Spleen (tissue), 7 donors: Measurements from ENCODE around the gene NDUFB8.
"Not testable (repeated sequence)": the region's sequence is repeated elsewhere in the genome, so short reads cannot be mapped to it uniquely, and the experiment has no call there.

Experiments used
- POLR2A ChIP-seq, 3 donors: fragments of 450-650 bp; IDR thresholded peaks; one replicate each; pipeline ENCODE4 v1.5.1; 2017; ENCODE audit warnings: antibody characterized with exemption in 3 of 3, mild to moderate bottlenecking in 1 of 3
- TF ChIP-seq, protein P1 (sequence below), 11 experiments: fragments of 200-600 bp in 7 of 11; fragments of 450-650 bp in 4 of 11; sonication (generic) in 4 of 11; IDR thresholded peaks in 8 of 11; conservative IDR thresholded peaks in 3 of 11; 1 replicate in 7 of 11; 2 replicates in 4 of 11; pipeline versions ENCODE4 v1.4.0 to v1.8.0; 2016 to 2021; ENCODE audit warnings: antibody characterized with exemption in 11 of 11, inconsistent platforms in 4 of 11, mild to moderate bottlenecking in 1 of 11
- donor health status: DM: no; HTN: no; CAD: no; lungs with moderate emphysema.
- donor health status: DM: no; HTN: no; CAD: no.
- donor health status: DM: no; HTN: no; CAD: no.

DNA sequence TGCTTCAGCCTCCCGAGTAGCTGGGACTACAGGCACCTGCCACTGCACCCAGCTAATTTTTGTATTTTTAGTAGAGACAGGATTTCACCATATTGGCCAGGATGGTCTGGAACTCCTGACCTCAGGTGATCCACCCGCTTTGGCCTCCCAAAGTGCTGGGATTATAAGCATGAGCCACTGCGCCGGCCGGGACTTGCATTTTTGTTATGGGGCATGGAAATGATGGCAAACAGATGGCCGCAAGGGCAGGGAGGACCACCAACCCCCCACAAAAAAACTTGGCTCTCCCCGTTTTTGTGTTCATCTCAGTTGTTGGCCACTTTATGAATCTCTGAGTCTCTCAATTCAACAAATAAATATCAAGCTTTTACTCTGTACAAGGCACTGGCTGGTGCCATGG, 45.5 kb upstream of the NDUFB8 start:
- not testable (repeated sequence) for TF ChIP-seq POLR2A (IDR thresholded peaks at IDR 0.05)
- TF ChIP-seq, protein P1, sequence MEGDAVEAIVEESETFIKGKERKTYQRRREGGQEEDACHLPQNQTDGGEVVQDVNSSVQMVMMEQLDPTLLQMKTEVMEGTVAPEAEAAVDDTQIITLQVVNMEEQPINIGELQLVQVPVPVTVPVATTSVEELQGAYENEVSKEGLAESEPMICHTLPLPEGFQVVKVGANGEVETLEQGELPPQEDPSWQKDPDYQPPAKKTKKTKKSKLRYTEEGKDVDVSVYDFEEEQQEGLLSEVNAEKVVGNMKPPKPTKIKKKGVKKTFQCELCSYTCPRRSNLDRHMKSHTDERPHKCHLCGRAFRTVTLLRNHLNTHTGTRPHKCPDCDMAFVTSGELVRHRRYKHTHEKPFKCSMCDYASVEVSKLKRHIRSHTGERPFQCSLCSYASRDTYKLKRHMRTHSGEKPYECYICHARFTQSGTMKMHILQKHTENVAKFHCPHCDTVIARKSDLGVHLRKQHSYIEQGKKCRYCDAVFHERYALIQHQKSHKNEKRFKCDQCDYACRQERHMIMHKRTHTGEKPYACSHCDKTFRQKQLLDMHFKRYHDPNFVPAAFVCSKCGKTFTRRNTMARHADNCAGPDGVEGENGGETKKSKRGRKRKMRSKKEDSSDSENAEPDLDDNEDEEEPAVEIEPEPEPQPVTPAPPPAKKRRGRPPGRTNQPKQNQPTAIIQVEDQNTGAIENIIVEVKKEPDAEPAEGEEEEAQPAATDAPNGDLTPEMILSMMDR (IDR thresholded peaks at IDR 0.05 in 8 of 11, conservative IDR thresholded peaks at IDR 0.05 in 3 of 11), result not testable (repeated sequence)
